Stimulated activated naive CD8-positive, alpha-beta T cell treated with anti-CD3 and anti-CD28 coated beads, Interleukin-15, Interleukin-2, amounts not matched to agents 100 ng/mL and 50 ng/mL, for 24 hours (primary cell): ENCODE measurements around the gene SCGB2A2.

ENCODE experiments used
- H3K27ac Mint-ChIP-seq: one replicate; pipeline ENCODE4 v1.8.0; 2021; ENCODE audit warnings: mild to moderate bottlenecking, mixed read lengths
- H3K27me3 Mint-ChIP-seq: one replicate; pipeline ENCODE4 v1.8.0; 2021; ENCODE audit warnings: mixed read lengths
- H3K36me3 Mint-ChIP-seq: one replicate; pipeline ENCODE4 v1.8.0; 2021; ENCODE audit warnings: low read depth, mixed read lengths
- H3K4me1 Mint-ChIP-seq: one replicate; pipeline ENCODE4 v1.8.0; 2021; ENCODE audit warnings: low read depth, mixed read lengths
- H3K4me3 Mint-ChIP-seq: one replicate; pipeline ENCODE4 v1.8.0; 2021; ENCODE audit warnings: mild to moderate bottlenecking, mixed read lengths
- H3K9me3 Mint-ChIP-seq: one replicate; pipeline ENCODE4 v1.8.0; 2021; ENCODE audit warnings: mixed read lengths

SCGB2A2 gene

GRCh38 chr11:62269654-62270278, at the start of gene SCGB2A2:
Gene SCGB2A2 (plus strand): TSS chr11:62270158. CDS start chr11:62270217, 59 bp downstream.
- Mint-ChIP-seq H3K4me1 (peaks cover 34% of the 10 kb centered on the region), H3K4me3 (no peak within 1 kb of the TSS), H3K27ac (no peak within 1 kb of the TSS), H3K27me3 (peaks cover 14% of the 10 kb centered on the region), H3K9me3 (no peaks in the 10 kb centered on the region), H3K36me3 (no peaks in the 10 kb centered on the region)

- Mint-ChIP-seq H3K36me3 (peaks cover 4% of the 10 kb centered on the region), H3K4me1 (no peaks in the 10 kb centered on the region), H3K4me3 (no peak overlapping the region), H3K9me3 (peaks cover 37% of the 10 kb centered on the region), H3K27me3 (peaks cover 10% of the 10 kb centered on the region), H3K27ac (no peak overlapping the region)
These were observed 48.5 kb upstream of the SCGB2A2 start for GRCh38 chr11:62221498-62221897.

- H3K4me3 Mint-ChIP-seq = no peak overlapping the region
- H3K36me3 Mint-ChIP-seq = peaks cover 4% of the 10 kb centered on the region
- H3K9me3 Mint-ChIP-seq = peaks cover 37% of the 10 kb centered on the region
- H3K27ac Mint-ChIP-seq = no peak overlapping the region
- H3K4me1 Mint-ChIP-seq = no peaks in the 10 kb centered on the region
- H3K27me3 Mint-ChIP-seq = peaks cover 6% of the 10 kb centered on the region
These were observed 46.9 kb upstream of the SCGB2A2 start for GRCh38 chr11:62223095-62223494.

- Mint-ChIP-seq H3K27ac (no peak overlapping the region), H3K27me3 (peaks cover 46% of the 10 kb centered on the region), H3K4me3 (no peak overlapping the region), H3K4me1 (no peaks in the 10 kb centered on the region), H3K36me3 (no peaks in the 10 kb centered on the region), H3K9me3 (no peaks in the 10 kb centered on the region)
These were observed 36.2 kb upstream of the SCGB2A2 start for GRCh38 chr11:62233730-62234129.

GRCh38 chr11:62236187-62236586, 33.8 kb upstream of the SCGB2A2 start:
- Mint-ChIP-seq H3K27me3 (peaks cover 51% of the 10 kb centered on the region), H3K4me3 (no peak overlapping the region), H3K27ac (no peak overlapping the region)

GRCh38 chr11:62237499-62237898, 32.5 kb upstream of the SCGB2A2 start:
- peaks cover 43% of the 10 kb centered on the region for H3K27me3 Mint-ChIP-seq
- H3K4me1 Mint-ChIP-seq = no peaks in the 10 kb centered on the region
- H3K36me3 Mint-ChIP-seq = no peaks in the 10 kb centered on the region
- no peak overlapping the region for H3K4me3 Mint-ChIP-seq
- no peaks in the 10 kb centered on the region for H3K9me3 Mint-ChIP-seq
- no peak overlapping the region for H3K27ac Mint-ChIP-seq

More at GRCh38 chr11:62236187-62236586, 33.8 kb upstream of the SCGB2A2 start:
- no peaks in the 10 kb centered on the region for H3K4me1 Mint-ChIP-seq
- H3K36me3 Mint-ChIP-seq = no peaks in the 10 kb centered on the region
- no peaks in the 10 kb centered on the region for H3K9me3 Mint-ChIP-seq

GRCh38 chr11:62238151-62238550, 31.8 kb upstream of the SCGB2A2 start:
- Mint-ChIP-seq H3K27me3 (peaks cover 40% of the 10 kb centered on the region), H3K4me1 (no peaks in the 10 kb centered on the region)

GRCh38 chr11:62241095-62241494, 28.9 kb upstream of the SCGB2A2 start:
- Mint-ChIP-seq H3K36me3 (no peaks in the 10 kb centered on the region), H3K4me3 (no peak overlapping the region), H3K9me3 (no peaks in the 10 kb centered on the region), H3K27ac (no peak overlapping the region), H3K27me3 (peaks cover 28% of the 10 kb centered on the region), H3K4me1 (no peaks in the 10 kb centered on the region)

More at GRCh38 chr11:62238151-62238550, 31.8 kb upstream of the SCGB2A2 start:
- Mint-ChIP-seq H3K4me3 (no peak overlapping the region), H3K36me3 (no peaks in the 10 kb centered on the region), H3K27ac (no peak overlapping the region), H3K9me3 (no peaks in the 10 kb centered on the region)

- no peak within 1 kb of the TSS for H3K4me3 Mint-ChIP-seq
- peaks cover 32% of the 10 kb centered on the region for H3K27me3 Mint-ChIP-seq
- no peaks in the 10 kb centered on the region for H3K36me3 Mint-ChIP-seq
- H3K4me1 Mint-ChIP-seq = no peaks in the 10 kb centered on the region
- no peak within 1 kb of the TSS for H3K27ac Mint-ChIP-seq
- no peaks in the 10 kb centered on the region for H3K9me3 Mint-ChIP-seq
These were observed 27.9 kb upstream of the SCGB2A2 start, which contains the start of gene SCGB1D2 for GRCh38 chr11:62242021-62242420. Gene SCGB1D2 (plus strand): TSS chr11:62242239. CDS start chr11:62242308, 69 bp downstream.

GRCh38 chr11:62245271-62245753, 24.6 kb upstream of the SCGB2A2 start:
- Mint-ChIP-seq H3K27ac (no peak overlapping the region), H3K9me3 (peaks cover 11% of the 10 kb centered on the region), H3K4me1 (no peaks in the 10 kb centered on the region), H3K4me3 (no peak overlapping the region), H3K36me3 (peaks cover 3% of the 10 kb centered on the region), H3K27me3 (peaks cover 29% of the 10 kb centered on the region)

GRCh38 chr11:62251698-62252097, 18.3 kb upstream of the SCGB2A2 start:
- H3K36me3 Mint-ChIP-seq = peaks cover 6% of the 10 kb centered on the region
- H3K27me3 Mint-ChIP-seq = peaks cover 23% of the 10 kb centered on the region
- H3K27ac Mint-ChIP-seq = no peak overlapping the region
- peaks cover 30% of the 10 kb centered on the region for H3K9me3 Mint-ChIP-seq
- no peaks in the 10 kb centered on the region for H3K4me1 Mint-ChIP-seq
- H3K4me3 Mint-ChIP-seq = no peak overlapping the region

GRCh38 chr11:62253999-62254542, 15.9 kb upstream of the SCGB2A2 start:
- no peak overlapping the region for H3K27ac Mint-ChIP-seq
- peaks cover 30% of the 10 kb centered on the region for H3K9me3 Mint-ChIP-seq
- H3K27me3 Mint-ChIP-seq = peaks cover 29% of the 10 kb centered on the region
- peaks cover 6% of the 10 kb centered on the region for H3K36me3 Mint-ChIP-seq
- no peak overlapping the region for H3K4me3 Mint-ChIP-seq
- H3K4me1 Mint-ChIP-seq = no peaks in the 10 kb centered on the region

- Mint-ChIP-seq H3K36me3 (peaks cover 3% of the 10 kb centered on the region), H3K4me1 (no peaks in the 10 kb centered on the region), H3K9me3 (peaks cover 12% of the 10 kb centered on the region), H3K27ac (no peak overlapping the region), H3K4me3 (no peak overlapping the region), H3K27me3 (peaks cover 23% of the 10 kb centered on the region)
These were observed 13.7 kb upstream of the SCGB2A2 start for GRCh38 chr11:62256281-62256680.

GRCh38 chr11:62260261-62260953, 9.6 kb upstream of the SCGB2A2 start:
- Mint-ChIP-seq H3K4me1 (peaks cover 20% of the 10 kb centered on the region), H3K27me3 (peaks cover 42% of the 10 kb centered on the region), H3K27ac (no peak overlapping the region), H3K4me3 (no peak overlapping the region), H3K9me3 (no peaks in the 10 kb centered on the region), H3K36me3 (no peaks in the 10 kb centered on the region)

GRCh38 chr11:62264004-62264403, 6.0 kb upstream of the SCGB2A2 start:
- Mint-ChIP-seq H3K4me3 (no peak overlapping the region), H3K4me1 (peaks cover 47% of the 10 kb centered on the region), H3K36me3 (no peaks in the 10 kb centered on the region), H3K27ac (peak overlapping the region; percentile 63), H3K27me3 (peaks cover 28% of the 10 kb centered on the region), H3K9me3 (no peaks in the 10 kb centered on the region)
